Cardiac muscle cell (in vitro differentiated cells and primary cell): ENCODE results near the gene TENM3. TPM values are rescaled to one million over a fixed set of nuclear protein-coding genes. Genes with fewer than 3 reads are reported as not detected.

Experiments
- DNase-seq, 2 donors: peaks; one replicate each; pipeline versions ENCODE4 v3.0.0 to v3.0.0-alpha.2; 2010 to 2017; ENCODE audit warnings: low read depth in 1 of 2, low spot score in 1 of 2
- H3K27ac ChIP-seq: fragments of 200-600 bp; sonication (generic); 2 replicates; pipeline ENCODE4 v1.5.1; 2016
- H3K27me3 ChIP-seq: fragments of 200-600 bp; sonication (generic); 2 replicates; pipeline ENCODE4 v1.6.0; 2016; ENCODE audit warnings: control low read depth
- H3K36me3 ChIP-seq: fragments of 200-600 bp; sonication (generic); 2 replicates; pipeline ENCODE4 v1.5.1; 2016; ENCODE audit warnings: control low read depth
- H3K4me1 ChIP-seq: fragments of 200-600 bp; sonication (generic); 2 replicates; pipeline ENCODE4 v1.8.1; 2017; ENCODE audit warnings: low read depth, mild to moderate bottlenecking, mixed run types
- H3K4me3 ChIP-seq: fragments of 200-600 bp; sonication (generic); 2 replicates; pipeline ENCODE4 v1.5.1; 2016; ENCODE audit warnings: mild to moderate bottlenecking
- H3K9me3 ChIP-seq: fragments of 200-600 bp; sonication (generic); 2 replicates; pipeline ENCODE4 v1.5.1; 2017; ENCODE audit warnings: low read depth, mild to moderate bottlenecking, control low read depth
- CTCF ChIP-seq: IDR thresholded peaks from 2 replicates; pipeline ENCODE4 v1.5.1; 2012; ENCODE audit warnings: low read depth, mild to moderate bottlenecking, low read length
- polyA plus RNA-seq: library from polyadenylated mRNA; unstranded; fragments of >200 nt; fragmentation: Nextera tagmentation; extraction: Ambion mirVana; gene quantifications from 2 replicates; pipeline ENCODE4 v1.2.1, GENCODE V29; 2016
- total RNA-seq: library from RNA; depleted of rRNA; stranded (reverse); fragments of >200 nt; gene quantifications from 2 replicates; pipeline ENCODE4 v1.2.3, GENCODE V29; 2016

The TENM3 gene
- total and polyA plus RNA-seq, 2 experiments from 2014 or later: 12.5 to 24.8 TPM

DNA sequence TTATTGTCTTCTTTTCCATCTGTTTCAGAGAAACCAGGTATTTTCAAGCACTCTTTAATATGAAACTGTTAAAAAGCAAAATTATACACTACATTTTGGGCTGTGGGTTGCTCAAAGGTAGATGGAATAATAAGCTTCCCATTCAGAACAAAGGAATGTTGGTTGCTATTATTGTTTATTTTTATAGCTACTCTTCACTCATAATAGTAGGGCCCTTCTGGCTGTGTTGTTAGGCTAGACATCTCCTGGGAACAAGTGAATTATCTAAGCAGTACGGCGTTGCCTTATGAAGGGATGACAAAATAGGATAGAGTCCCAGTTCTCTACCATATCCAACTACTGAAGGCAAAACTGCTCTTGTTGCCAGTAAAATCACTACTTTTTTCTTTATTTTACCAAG is 34.2 kb downstream of the TENM3 start:
- no peak for DNase-seq
- H3K36me3 ChIP-seq: no peaks in the 10 kb centered on the region
- H3K4me3 ChIP-seq: no peak overlapping the region
- TF ChIP-seq CTCF: no peak
- H3K9me3 ChIP-seq: no peaks in the 10 kb centered on the region
- peaks cover 22% of the 10 kb centered on the region for H3K27me3 ChIP-seq
- no peak overlapping the region for H3K27ac ChIP-seq
- H3K4me1 ChIP-seq: peaks cover 16% of the 10 kb centered on the region

DNA sequence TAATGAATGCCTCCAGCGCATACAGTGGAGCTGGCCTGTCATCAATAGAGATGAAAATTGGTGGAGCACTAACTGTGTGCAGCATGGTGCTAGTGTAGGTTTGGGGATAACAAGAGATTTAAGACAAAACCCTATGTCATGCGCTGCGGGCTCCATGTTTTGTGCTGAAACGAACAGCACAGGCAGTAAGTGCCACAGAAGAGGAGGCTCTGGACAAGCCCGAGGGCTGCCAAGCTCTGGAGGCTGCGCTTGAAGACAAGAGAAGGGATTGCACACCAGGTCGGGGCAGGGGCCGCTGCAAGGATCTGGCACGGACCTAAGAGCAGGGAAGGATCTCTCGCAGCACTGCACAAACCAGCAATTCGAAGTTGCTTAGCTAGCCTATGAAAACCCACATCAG is 35.5 kb downstream of the TENM3 start:
- Histone ChIP-seq H3K27me3 (peaks cover 30% of the 10 kb centered on the region), H3K27ac (no peak overlapping the region), H3K4me3 (no peak overlapping the region), H3K4me1 (peaks cover 16% of the 10 kb centered on the region), H3K36me3 (no peaks in the 10 kb centered on the region), H3K9me3 (no peaks in the 10 kb centered on the region)
- no peak for TF ChIP-seq CTCF
- DNase-seq: no peak

GRCh38 chr4:182280436-182281111 is 37.4 kb downstream of the TENM3 start:
- H3K4me1 ChIP-seq: peaks cover 16% of the 10 kb centered on the region
- H3K9me3 ChIP-seq: no peaks in the 10 kb centered on the region
- H3K27me3 ChIP-seq: peaks cover 48% of the 10 kb centered on the region
- no peak for TF ChIP-seq CTCF
- DNase-seq: peak; percentile 28 to 38
- no peak overlapping the region for H3K27ac ChIP-seq
- no peak overlapping the region for H3K4me3 ChIP-seq
- no peaks in the 10 kb centered on the region for H3K36me3 ChIP-seq

DNA sequence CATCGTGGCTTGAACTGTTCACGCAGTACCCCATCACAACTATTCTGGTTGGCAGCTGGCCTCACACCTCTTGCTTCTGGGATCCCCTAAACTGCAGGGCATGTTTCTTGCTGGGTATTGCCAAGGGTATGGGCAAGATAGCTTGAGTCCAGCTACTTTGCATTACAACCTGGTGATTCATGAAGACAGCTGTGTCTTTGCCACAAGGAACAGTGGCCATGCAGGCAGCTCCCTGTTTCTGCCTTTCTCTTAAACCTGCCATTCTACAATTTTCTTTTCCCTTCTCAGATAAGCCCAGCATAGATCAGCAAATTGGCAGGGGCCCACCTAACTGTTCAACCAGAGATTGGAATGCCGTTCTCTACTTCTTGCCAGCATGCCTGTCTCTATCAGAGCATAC is 42.8 kb downstream of the TENM3 start:
- peak in 1 of 2 donors; percentile 13 for DNase-seq
- TF ChIP-seq CTCF: no peak
- peaks cover 66% of the 10 kb centered on the region for H3K27me3 ChIP-seq

GRCh38 chr4:182286931-182287330 is 43.7 kb downstream of the TENM3 start:
- Histone ChIP-seq H3K27ac (no peak overlapping the region), H3K27me3 (peaks cover 71% of the 10 kb centered on the region), H3K4me3 (no peak overlapping the region), H3K4me1 (no peaks in the 10 kb centered on the region), H3K9me3 (no peaks in the 10 kb centered on the region), H3K36me3 (no peaks in the 10 kb centered on the region)
- no peak for DNase-seq
- TF ChIP-seq CTCF: no peak

More for the DNA sequence above, 42.8 kb downstream of the TENM3 start:
- no peaks in the 10 kb centered on the region for H3K4me1 ChIP-seq
- H3K9me3 ChIP-seq: no peaks in the 10 kb centered on the region
- H3K27ac ChIP-seq: no peak overlapping the region
- no peaks in the 10 kb centered on the region for H3K36me3 ChIP-seq
- H3K4me3 ChIP-seq: no peak overlapping the region
